Measurements from ENCODE around the gene ARHGAP28. TPM values are rescaled to one million over a fixed set of nuclear protein-coding genes. Genes with fewer than 3 reads are reported as not detected.

The ARHGAP28 gene
- total RNA-seq, 3 donors from 2014 or later, result 2.0 to 6.8 (median 2.6) TPM

- no peak for ATAC-seq
- no peak for DNase-seq
- H3K36me3 ChIP-seq (ENCODE audit: low read depth), result no peaks in the 10 kb centered on the region
- H3K4me3 ChIP-seq, result no peak overlapping the region
- no peak for TF ChIP-seq CTCF (IDR thresholded peaks at IDR 0.05)
- no peaks in the 10 kb centered on the region for H3K4me1 ChIP-seq (ENCODE audit: low read depth)
- H3K9me3 ChIP-seq, result no peaks in the 10 kb centered on the region
- intact Hi-C loops (cut with DNase I, micrococcal nuclease), result no loop called here
Observed at GRCh38 chr18:6941996-6942395, 212.5 kb downstream of the ARHGAP28 start.

- H3K4me1 ChIP-seq (ENCODE audit: low read depth), result peaks cover 6% of the 10 kb centered on the region
- no peaks in the 10 kb centered on the region for H3K9me3 ChIP-seq
- ATAC-seq, result no peak
- H3K36me3 ChIP-seq (ENCODE audit: low read depth), result no peaks in the 10 kb centered on the region
- no peak overlapping the region for H3K4me3 ChIP-seq
- TF ChIP-seq CTCF (IDR thresholded peaks at IDR 0.05), result no peak
- intact Hi-C loops (cut with DNase I, micrococcal nuclease), result no loop called here
- no peak for DNase-seq
Observed at GRCh38 chr18:6942742-6943141, 213.2 kb downstream of the ARHGAP28 start.

GRCh38 chr18:6943143-6943542 lies 213.6 kb downstream of the ARHGAP28 start:
- ATAC-seq (no peak), DNase-seq (no peak)
- TF ChIP-seq CTCF (IDR thresholded peaks at IDR 0.05), result no peak
- Histone ChIP-seq H3K9me3 (no peaks in the 10 kb centered on the region), H3K4me1 (ENCODE audit: low read depth) (peaks cover 10% of the 10 kb centered on the region), H3K4me3 (no peak overlapping the region), H3K36me3 (ENCODE audit: low read depth) (no peaks in the 10 kb centered on the region)
- intact Hi-C loops (cut with DNase I, micrococcal nuclease), result no loop called here

DNA sequence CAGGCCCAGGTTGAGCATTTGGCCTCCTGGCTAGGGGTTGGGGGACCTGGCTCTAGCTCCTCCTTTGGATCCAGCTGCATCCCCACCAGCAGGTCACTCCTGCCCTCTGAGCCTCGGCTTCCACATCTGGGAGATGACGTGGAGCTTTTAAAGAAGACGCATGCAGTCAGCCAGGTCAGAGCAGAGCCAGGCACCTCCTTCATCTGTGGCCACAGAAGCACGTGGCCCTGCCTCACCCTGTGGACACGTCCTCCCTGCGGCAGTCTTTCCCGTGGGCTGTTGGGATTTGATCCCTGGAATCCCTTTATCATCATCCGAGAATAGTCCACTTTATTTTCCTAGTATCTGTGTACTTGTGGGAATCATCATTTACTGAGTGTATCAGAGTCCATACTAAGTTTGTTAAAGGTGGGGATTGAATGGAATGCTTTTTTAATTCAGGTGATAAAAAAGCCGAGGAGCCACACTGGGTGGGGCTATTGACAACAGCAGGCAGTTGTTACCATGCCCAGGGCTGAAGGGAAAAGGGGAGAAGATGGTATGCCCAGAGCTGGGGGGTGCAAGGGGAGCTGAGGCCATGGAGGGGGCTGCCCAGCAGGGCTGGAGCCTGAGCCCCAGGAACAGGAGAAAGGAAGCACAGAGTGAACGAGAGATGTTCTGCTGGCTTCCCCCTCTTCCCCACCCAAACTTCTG lies 218.0 kb downstream of the ARHGAP28 start:
- no peak overlapping the region for H3K4me3 ChIP-seq
- TF ChIP-seq CTCF (IDR thresholded peaks at IDR 0.05), result no peak
- peaks cover 33% of the 10 kb centered on the region for H3K4me1 ChIP-seq (ENCODE audit: low read depth)

DNA sequence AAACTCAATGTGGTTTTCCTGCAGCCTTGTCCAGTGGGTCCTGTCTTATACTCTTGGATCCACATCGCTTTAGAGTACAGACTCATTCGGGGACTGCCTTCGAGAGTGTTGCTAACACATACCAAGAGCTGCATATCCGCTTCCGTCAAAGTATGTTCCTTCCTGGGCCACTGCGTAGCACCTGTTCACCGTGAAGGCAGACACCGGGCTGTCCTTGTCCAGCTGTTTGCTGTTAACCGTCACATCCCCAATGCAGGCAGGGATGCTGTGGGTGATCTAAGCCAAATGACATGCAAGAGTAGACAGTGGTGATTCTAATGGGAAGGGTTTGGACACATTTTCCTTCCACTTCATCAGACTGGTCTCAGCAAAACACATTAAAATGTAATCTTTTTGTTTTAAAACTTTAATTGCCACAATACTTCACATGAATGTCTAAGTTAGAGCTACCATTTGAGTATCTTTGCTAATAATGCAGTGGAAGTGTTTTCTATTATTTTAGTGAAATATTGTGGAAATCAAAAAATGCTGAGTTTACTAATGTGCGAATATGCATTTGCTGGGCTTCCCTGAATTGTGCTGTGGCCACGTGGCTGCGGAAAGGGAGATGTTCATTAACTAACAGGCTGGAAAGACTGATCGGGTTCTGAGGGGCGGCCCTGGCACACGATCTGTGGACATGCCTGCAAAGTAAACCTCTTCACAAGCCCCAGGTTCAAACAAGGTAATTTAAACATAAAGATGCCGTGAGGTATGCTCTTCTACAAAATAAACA lies 219.0 kb downstream of the ARHGAP28 start:
- peaks cover 33% of the 10 kb centered on the region for H3K4me1 ChIP-seq (ENCODE audit: low read depth)
- H3K9me3 ChIP-seq, result no peaks in the 10 kb centered on the region
- ATAC-seq (peak; percentile 47), DNase-seq (peak in 2 of 3 donors; percentile 41 to 53)
- intact Hi-C loops (cut with DNase I, micrococcal nuclease), result no loop called here
- no peak overlapping the region for H3K4me3 ChIP-seq
- TF ChIP-seq CTCF (IDR thresholded peaks at IDR 0.05), result no peak
- H3K36me3 ChIP-seq (ENCODE audit: low read depth), result no peaks in the 10 kb centered on the region

More for the DNA sequence above, 218.0 kb downstream of the ARHGAP28 start:
- DNase-seq (peak; percentile 80 to 83 (median 80)), ATAC-seq (peak; percentile 88)
- H3K9me3 ChIP-seq, result no peaks in the 10 kb centered on the region
- no peaks in the 10 kb centered on the region for H3K36me3 ChIP-seq (ENCODE audit: low read depth)
- intact Hi-C loops (cut with DNase I, micrococcal nuclease), result no loop called here

Data from mucosa of descending colon (tissue), 3 donors.